Right lobe of liver (tissue), 6 donors: Measurements from ENCODE around the gene PPP4R2. TPM values are rescaled to one million over a fixed set of nuclear protein-coding genes. Genes with fewer than 3 reads are reported as not detected.
A peak's percentile ranks its signal among the peaks of the same experiment; 100 is the strongest.

Experiments
- ATAC-seq, 4 donors: fragments of 200-7000 bp; cut with Tn5 transposase; one replicate each; pipeline ENCODE4 v1.9.1; 2020; ENCODE audit warnings: mild to moderate bottlenecking in 4 of 4, moderate library complexity in 4 of 4
- DNase-seq, 3 donors: peaks; one replicate each; pipeline ENCODE4 v3.0.0-alpha.2; 2020
- H3K27ac ChIP-seq, 3 donors: fragments of 200-600 bp; one replicate each; pipeline ENCODE4 v1.8.0; 2022
- H3K27me3 ChIP-seq, 2 donors: fragments of 200-600 bp; one replicate each; pipeline ENCODE4 v1.8.0; 2022
- H3K36me3 ChIP-seq, 4 donors: fragments of 200-600 bp; sonication (generic) in 1 of 4; one replicate each; pipeline versions ENCODE4 v1.5.1 to v1.8.0; 2017 to 2022; ENCODE audit warnings: control low read depth in 1 of 4
- H3K4me1 ChIP-seq, 4 donors: fragments of 200-600 bp; sonication (generic) in 1 of 4; one replicate each; pipeline versions ENCODE4 v1.5.1 to v1.8.0; 2017 to 2022; ENCODE audit warnings: control low read depth in 1 of 4
- H3K4me3 ChIP-seq, 3 donors: fragments of 200-600 bp; one replicate each; pipeline ENCODE4 v1.8.0; 2022
- H3K9me3 ChIP-seq, 4 donors: fragments of 200-600 bp; sonication (generic) in 1 of 4; one replicate each; pipeline versions ENCODE4 v1.5.1 to v1.8.0; 2017 to 2022; ENCODE audit warnings: control low read depth in 1 of 4
- POLR2A ChIP-seq: fragments of 450-650 bp; IDR thresholded peaks from one replicate; pipeline ENCODE4 v1.6.1; 2017; ENCODE audit warnings: antibody characterized with exemption, mild to moderate bottlenecking
- WGBS: methylation state at CpG from one replicate; pipeline ENCODE4 v1.1.6; 2018; ENCODE audit warnings: low coverage, low lambda C conversion rate; ENCODE audit not compliant: insufficient coverage; ENCODE audit errors: missing lambda C conversion rate; 5-methylcytosine and 5-hydroxymethylcytosine counted together
- intact Hi-C, 2 donors: fragments of 100-400 bp; cut with DNase I; formaldehyde crosslinking; loops; one replicate each; pipeline versions ENCODE4 v1.11.2 to v1.14.1; 2022
- total RNA-seq, 6 experiments: library from RNA; depleted of rRNA in 2 of 6; stranded (reverse); fragments of >200 nt in 2 of 6; fragmentation: NEBNext Ultra II Directional in 3 of 6; extraction: Animal tissue kit (Norgen Biotek cat#: 25700) in 3 of 6; gene quantifications; one replicate each; pipeline versions ENCODE4 v1.1.0 to v1.2.4, GENCODE V29; 2016 to 2023
- TF ChIP-seq, protein P1 (sequence below), 4 donors: fragments of 200-600 bp in 3 of 4; fragments of 450-650 bp in 1 of 4; IDR thresholded peaks; one replicate each; pipeline versions ENCODE4 v1.5.1 to v1.8.0; 2016 to 2022; ENCODE audit warnings: antibody characterized with exemption in 4 of 4, mild to moderate bottlenecking in 2 of 4
- donor health status: DM: no; HTN: yes; CAD: no.
- donor health status: DM: no; HTN: no; CAD: no.
- donor health status: DM: no; HTN: no; CAD: no.
- donor health status: DM: no; HTN: yes; CAD: no.
- donor health status: DM: no; HTN: yes; CAD: no.

PPP4R2 gene
- total RNA-seq, 6 experiments from 2014 or later = 23.7 to 56.1 (median 42.3) TPM

DNA sequence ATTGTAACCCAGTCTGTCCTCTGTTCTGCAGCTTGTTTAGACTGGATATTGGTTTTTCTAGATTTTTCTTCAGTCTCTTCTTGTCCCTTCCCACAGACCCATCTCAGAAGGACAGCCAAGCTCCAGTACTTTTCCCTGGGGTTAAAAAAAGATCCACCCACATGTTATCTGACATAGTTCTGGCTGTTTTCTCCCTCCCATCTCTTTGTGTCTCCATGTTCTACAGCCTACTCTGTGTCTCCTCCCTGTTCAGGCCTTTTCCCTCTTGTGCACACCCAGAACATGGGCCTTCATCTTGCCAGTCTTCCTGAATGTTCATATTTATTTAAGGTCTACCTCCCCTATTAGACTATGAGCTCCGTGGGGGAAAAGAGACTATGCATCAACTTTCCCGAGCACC, 5.1 kb upstream of the PPP4R2 start:
- Histone ChIP-seq H3K9me3 (no peaks in the 10 kb centered on the region), H3K27me3 (no peaks in the 10 kb centered on the region), H3K4me1 (peaks cover 0 to 4% (median 0%) of the 10 kb centered on the region in 4 donors), H3K4me3 (no peak overlapping the region), H3K36me3 (no peaks in the 10 kb centered on the region), H3K27ac (no peak overlapping the region)
- 70% methylated on average over 2 of the region's 2 CpGs for WGBS
- no peak for TF ChIP-seq POLR2A
- TF ChIP-seq, protein P1, sequence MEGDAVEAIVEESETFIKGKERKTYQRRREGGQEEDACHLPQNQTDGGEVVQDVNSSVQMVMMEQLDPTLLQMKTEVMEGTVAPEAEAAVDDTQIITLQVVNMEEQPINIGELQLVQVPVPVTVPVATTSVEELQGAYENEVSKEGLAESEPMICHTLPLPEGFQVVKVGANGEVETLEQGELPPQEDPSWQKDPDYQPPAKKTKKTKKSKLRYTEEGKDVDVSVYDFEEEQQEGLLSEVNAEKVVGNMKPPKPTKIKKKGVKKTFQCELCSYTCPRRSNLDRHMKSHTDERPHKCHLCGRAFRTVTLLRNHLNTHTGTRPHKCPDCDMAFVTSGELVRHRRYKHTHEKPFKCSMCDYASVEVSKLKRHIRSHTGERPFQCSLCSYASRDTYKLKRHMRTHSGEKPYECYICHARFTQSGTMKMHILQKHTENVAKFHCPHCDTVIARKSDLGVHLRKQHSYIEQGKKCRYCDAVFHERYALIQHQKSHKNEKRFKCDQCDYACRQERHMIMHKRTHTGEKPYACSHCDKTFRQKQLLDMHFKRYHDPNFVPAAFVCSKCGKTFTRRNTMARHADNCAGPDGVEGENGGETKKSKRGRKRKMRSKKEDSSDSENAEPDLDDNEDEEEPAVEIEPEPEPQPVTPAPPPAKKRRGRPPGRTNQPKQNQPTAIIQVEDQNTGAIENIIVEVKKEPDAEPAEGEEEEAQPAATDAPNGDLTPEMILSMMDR (IDR thresholded peaks at IDR 0.05) = no peak
- DNase-seq (no peak), ATAC-seq (no peak)
- intact Hi-C loops = no loop called here

DNA sequence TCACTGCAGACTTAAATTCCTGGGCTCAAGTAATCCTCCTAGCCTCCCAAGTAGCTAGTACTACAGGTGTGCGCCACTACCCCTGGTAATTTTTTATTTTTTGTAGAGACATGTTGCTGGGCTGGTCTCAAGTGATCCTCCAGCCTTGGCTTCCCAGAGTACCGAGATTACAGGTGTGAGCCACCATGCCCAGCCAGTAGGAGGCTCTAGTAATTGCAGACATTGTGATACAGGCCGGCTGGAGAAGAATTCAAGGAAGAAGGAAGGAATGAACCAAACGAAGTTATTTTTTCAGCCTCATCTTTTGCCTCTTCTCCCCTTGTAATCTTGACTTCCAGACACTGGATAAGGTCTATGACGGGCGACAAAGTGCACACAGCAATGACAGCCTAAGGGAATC, 3.2 kb upstream of the PPP4R2 start:
- Histone ChIP-seq H3K4me3 (no peak overlapping the region), H3K27ac (no peak overlapping the region), H3K36me3 (no peaks in the 10 kb centered on the region), H3K4me1 (peaks cover 0 to 12% (median under 1%) of the 10 kb centered on the region in 4 donors), H3K27me3 (no peaks in the 10 kb centered on the region), H3K9me3 (no peaks in the 10 kb centered on the region)
- WGBS = 78% methylated on average over 6 of the region's 6 CpGs
- DNase-seq = no peak
- no peak for ATAC-seq
- TF ChIP-seq POLR2A = no peak
- TF ChIP-seq, protein P1 (IDR thresholded peaks at IDR 0.05) = no peak
- intact Hi-C loops = no loop called here

DNA sequence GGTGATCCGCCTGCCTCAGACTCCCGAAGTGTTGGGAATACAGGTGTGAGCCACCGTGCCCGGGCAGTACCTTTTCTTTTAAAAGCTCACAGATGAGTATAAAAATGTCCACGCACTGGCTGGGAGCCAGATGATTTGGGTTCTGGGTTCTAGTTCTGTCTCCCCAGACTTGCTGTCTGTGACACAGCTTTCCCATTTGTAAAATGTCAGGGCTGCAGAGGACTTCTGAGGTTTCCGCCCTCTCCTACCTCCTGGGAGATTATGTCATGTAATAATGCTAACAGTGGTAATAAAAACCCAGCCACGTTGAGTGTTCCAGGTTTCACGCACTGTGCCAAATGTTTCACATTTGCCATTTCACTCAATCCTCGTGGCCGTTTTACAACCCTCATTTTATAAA, 1.3 kb upstream of the PPP4R2 start:
- Histone ChIP-seq H3K36me3 (no peaks in the 10 kb centered on the region), H3K27me3 (no peaks in the 10 kb centered on the region), H3K4me1 (peaks cover 0 to 32% (median 11%) of the 10 kb centered on the region in 4 donors), H3K9me3 (no peaks in the 10 kb centered on the region), H3K27ac (no peak overlapping the region), H3K4me3 (no peak overlapping the region)
- WGBS = 80% methylated on average over 7 of the region's 10 CpGs
- DNase-seq (no peak), ATAC-seq (no peak)
- intact Hi-C loops = no loop called here
- no peak for TF ChIP-seq POLR2A
- TF ChIP-seq, protein P1 (IDR thresholded peaks at IDR 0.05) = no peak

DNA sequence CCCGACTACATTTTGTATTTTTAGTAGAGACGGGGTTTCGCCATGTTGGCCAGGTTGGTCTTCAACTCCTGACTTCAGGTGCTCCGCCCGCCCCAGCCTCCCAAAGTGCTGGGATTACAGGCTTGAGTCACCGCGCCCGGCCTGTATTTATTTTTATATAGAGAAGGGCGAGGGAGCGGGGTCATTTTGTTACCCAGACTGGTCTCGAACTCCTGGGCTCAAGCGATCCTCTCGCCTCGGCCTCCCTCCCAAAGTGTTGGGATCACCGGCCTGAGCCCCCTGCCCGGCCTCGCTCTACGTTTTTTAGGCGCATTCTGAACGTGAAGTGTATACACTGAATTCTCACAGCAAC, 514 bp upstream of the PPP4R2 start:
- Histone ChIP-seq H3K9me3 (no peaks in the 10 kb centered on the region), H3K36me3 (no peaks in the 10 kb centered on the region), H3K4me1 (peaks cover 0 to 32% (median 11%) of the 10 kb centered on the region in 4 donors), H3K4me3 (peak overlapping the region; percentile 77 to 87 (median 82)), H3K27me3 (no peaks in the 10 kb centered on the region), H3K27ac (peak overlapping the region; percentile 97 to 100 (median 97))
- 38% methylated on average over 6 of the region's 20 CpGs for WGBS
- TF ChIP-seq, protein P1 (IDR thresholded peaks at IDR 0.05) = no peak
- no peak for TF ChIP-seq POLR2A
- ATAC-seq = no peak
- intact Hi-C loops = no loop called here
- DNase-seq = peak in 1 of 3 donors; percentile 29
